NCI-H774 (cell line): ENCODE data around the gene RANGRF.

ENCODE experiments used
- DNase-seq: peaks from one replicate; lab custom pipeline; 2025; lab: John Stamatoyannopoulos, UW

The RANGRF gene

GRCh38 chr17:8274816-8275215, 13.7 kb upstream of the RANGRF start:
- no peak for DNase-seq

- no peak for DNase-seq
Observed at GRCh38 chr17:8275421-8276290, 12.8 kb upstream of the RANGRF start.

DNA sequence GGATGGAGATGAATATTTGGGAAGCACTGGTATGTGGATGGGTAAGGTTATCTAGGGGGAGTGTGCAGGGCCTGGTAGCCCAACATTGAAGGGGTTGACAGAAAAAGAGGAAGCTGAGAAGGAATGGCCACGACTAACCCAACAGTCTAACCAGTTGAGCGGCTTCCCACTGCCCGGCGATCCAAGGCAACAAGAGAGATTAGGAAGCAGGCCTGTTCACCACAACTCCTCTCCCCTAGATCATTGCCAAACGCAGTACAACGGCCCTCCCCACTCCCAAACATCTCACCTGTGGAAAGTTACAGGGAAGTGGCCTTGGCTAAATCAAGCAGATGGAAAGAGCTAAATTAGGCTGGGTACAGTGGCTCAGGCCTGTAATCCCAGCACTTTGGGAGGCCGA, 11.2 kb upstream of the RANGRF start:
- no peak for DNase-seq

DNA sequence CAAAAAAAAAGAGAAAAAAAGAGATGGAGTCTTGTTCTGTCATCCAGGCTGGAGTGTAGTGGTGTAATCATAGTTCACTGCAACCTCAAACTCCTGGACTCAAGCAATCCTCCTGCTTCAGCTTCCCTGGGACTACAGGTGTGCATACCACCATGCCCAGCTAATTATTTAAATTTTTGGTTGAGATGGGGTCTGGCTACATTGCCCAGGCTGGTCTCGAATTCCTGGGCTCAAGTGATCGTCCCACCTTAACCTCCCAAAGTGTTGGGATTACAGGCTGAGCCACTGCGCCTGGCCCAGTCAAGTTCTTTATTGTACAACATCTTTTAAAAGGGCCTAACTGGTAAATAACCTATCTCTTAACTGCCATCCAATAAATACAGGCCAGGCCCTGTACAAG, 6.1 kb upstream of the RANGRF start:
- no peak for DNase-seq

DNA sequence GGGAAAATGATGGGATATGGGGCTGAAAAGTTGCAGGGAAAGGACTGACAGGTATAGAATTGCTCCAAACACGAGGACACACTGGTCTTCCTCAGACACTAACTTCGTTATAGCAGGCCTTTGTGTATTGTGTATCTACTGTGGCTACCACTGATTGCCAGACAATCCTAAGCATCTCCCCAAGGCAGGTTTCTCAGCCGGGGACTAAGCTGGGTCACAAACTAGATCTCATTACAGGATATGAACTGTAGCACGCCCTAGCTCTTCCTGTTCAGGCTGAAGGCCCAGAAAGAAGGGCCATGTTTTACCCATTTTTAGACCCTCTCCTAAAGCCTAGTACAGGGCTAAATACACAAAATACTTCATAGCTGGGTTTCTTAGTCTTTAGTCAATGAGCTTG, 5.1 kb upstream of the RANGRF start:
- no peak for DNase-seq

DNA sequence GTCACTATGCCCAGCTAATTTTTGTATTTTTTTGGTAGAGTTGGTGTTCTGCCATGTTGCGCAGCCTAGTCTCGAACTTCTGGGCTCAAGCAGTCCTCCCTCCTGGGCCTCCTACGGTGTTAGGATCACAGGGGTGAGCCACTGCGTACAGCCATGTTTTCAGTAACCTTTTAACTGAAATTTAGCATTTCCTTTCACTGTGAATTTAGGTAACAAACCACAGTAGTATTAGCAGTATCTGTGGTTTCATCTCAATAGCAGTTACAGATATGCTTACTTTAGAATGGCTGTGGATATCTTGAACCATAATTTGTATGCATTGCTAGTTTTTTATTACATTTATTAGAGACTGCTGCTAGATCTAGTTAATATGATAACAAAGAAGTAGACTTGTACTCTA, 4.3 kb upstream of the RANGRF start:
- DNase-seq = no peak

DNA sequence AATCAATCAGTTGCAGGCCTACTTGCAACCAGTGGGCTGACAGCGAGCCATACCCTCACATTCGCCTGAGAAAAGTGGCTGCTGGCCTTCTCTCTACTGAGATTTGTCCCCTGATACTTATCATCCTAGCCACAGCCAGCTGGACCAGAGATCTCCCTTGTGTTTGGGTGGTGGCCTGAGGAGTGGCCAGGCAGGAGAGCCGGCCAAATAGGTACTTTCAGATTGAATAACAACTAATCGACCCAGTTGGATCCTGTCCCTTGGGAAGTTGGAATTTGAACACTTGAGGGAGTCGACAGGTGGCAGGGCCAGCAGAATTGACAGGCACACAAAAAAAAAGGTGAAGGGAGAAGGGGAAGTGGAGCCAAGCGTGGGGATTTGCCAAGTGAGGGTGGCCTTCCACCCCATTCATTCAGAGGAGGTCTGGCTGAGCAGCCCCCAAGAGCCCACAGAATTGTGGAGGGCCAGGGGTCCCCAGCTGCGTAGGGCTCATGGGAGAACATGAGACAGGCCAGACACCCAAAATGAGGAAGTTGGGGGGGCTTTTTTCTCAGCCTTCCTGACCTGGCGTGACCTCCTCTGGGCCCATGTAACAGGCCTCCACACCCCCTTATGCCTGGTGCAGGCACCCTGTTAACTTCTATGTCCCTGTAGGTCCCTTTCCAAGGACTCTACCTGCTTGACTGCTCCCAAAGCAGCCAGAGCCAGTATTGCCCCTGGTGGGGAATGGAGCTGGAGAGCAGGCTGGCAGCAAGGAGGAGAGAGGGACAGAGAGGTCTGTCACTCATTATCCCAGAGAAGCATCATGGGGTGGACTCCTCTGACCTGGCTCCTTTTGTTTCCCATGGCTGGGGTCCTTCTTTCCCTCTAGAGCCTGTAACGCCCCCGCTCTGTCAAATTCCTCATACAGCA, 2.9 kb upstream of the RANGRF start:
- DNase-seq = no peak

- DNase-seq = no peak
Observed at GRCh38 chr17:8287651-8288335, 677 bp upstream of the RANGRF start.

GRCh38 chr17:8289103-8289397, 580 bp downstream of the RANGRF start:
- DNase-seq = no peak

- DNase-seq = no peak
Observed at GRCh38 chr17:8290043-8290442, 1.6 kb downstream of the RANGRF start.

- DNase-seq = no peak
Observed at GRCh38 chr17:8292639-8293395, 4.3 kb downstream of the RANGRF start.

GRCh38 chr17:8294361-8294760, 5.9 kb downstream of the RANGRF start:
- DNase-seq = no peak

- DNase-seq = no peak
Observed at GRCh38 chr17:8294814-8295316, 6.4 kb downstream of the RANGRF start.

DNA sequence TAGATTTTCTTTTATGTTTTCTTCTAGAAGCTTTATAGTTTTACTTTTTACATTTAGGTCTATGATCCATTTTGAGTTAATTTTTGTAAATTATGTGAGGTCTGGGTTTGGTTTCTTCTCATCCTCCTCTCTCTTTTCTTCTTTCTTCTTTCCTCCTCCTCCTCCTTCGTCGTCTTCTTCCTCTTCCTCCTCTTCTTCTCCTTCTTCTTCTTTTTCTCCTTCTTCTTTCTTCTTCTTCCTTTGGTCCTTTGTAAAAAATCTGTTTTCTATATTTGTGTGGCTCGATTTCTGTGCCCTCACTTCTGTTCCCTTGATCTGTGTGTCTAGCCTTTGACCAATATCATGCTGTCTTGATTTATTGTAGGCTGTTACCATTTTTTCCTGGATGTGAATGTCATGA, 11.8 kb downstream of the RANGRF start:
- DNase-seq = no peak

- DNase-seq = peak; percentile 22
Observed at GRCh38 chr17:8300627-8301242, 12.3 kb downstream of the RANGRF start.

DNA sequence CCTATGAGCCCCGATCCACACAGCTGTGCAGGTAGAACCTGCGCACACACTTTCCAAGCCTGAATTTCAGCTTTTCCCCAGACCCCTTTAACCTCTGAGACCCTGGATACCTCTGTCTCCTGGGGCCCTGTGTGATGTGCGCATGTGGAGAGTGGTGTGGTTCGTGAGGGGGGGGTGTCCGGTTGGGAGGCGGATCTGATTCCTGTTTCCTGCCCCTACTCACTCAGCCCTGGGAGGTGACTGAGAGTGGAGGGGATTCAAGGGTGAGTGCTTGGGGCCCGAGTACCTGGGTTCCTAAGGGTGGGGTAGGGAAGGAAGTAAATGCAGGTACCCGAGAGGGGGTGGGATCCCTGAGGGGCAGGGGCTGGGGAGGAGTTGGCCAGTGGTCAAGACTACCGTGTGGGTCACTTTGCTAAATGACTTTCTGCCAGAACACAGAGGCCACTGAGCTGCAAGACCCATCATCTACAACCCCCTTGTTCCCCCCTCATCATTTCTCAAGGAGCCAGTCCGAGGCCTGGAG, 22.2 kb downstream of the RANGRF start:
- no peak for DNase-seq

DNA sequence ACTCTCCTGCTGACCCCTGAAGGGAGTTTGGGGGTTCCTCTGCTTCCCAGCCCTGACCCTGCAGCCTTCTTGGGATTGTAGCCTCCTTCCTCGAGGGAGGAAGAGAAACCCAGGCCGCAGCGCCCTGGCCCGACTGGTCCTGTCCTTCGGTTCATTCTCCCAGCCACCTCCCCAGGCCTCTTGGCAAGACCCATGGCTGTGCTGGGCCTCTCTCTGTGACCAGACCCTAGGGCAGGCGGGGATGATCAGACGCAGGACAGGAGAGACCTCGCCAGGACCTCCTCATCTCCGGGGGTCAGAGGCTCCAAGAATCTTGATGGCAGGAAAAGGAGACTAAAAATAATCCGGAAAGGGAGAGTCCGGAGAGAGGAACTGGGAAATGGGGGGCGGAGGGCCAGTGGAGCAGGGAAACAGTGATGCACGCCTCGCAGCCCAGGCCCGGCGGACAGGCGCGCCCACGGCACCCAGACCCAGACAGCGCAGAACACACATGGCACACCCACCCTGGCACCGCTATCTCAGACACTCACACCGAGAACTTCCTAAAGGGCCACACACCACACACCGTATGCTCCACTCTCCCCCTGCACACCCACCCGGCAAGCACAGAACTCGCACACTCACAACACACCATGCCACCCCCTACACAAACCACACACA, 22.8 kb downstream of the RANGRF start:
- DNase-seq = no peak

GRCh38 chr17:8312251-8312650, 23.8 kb downstream of the RANGRF start:
- DNase-seq = no peak

DNA sequence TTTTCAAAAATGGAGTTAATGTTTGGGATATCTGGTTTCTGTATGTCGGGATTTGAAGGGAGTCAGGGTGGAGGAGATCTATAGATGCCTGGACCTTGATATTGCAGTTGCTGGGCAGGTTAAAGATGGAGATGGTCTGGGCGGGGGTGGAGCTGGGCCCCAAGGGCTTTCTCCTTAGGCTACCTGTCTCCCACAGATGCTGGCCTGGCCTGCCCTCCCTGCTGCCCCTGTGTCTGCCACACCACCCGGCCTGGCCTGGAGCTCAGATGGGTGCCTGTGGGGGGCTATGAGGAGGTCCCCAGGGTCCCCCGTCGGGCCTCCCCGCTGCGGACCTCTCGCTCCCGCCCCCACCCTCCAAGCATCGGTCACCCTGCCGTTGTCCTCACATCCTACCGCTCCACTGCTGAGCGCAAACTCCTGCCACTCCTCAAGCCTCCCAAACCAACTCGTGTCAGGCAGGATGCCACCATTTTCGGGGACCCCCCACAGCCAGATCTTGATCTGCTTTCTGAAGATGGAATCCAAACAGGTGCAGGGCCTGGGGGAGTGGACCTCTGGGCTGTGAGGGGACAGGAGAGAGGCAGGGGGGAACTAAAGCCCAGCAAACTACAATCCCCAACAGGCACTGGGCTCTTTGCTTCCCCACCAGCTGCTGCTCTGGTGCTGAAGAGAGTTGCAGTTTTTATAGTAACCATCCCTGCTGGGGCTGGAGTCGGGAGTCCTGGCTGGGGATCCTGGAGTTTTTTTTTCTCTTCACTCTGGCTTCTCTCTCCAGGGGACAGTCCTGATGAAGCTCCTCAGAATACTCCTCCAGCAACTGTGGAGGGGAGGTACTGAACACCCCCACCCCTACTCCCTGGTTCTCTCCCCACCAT, 24.5 kb downstream of the RANGRF start:
- no peak for DNase-seq
